ENCODE results near the gene PDLIM1. TPM values are rescaled to one million over a fixed set of nuclear protein-coding genes. Genes with fewer than 3 reads are reported as not detected.
"Not testable (repeated sequence)": the region's sequence is repeated elsewhere in the genome, so short reads cannot be mapped to it uniquely, and the experiment has no call there.

The PDLIM1 gene
- total and polyA plus RNA-seq, 11 donors = 225 to 434 (median 330) TPM

DNA sequence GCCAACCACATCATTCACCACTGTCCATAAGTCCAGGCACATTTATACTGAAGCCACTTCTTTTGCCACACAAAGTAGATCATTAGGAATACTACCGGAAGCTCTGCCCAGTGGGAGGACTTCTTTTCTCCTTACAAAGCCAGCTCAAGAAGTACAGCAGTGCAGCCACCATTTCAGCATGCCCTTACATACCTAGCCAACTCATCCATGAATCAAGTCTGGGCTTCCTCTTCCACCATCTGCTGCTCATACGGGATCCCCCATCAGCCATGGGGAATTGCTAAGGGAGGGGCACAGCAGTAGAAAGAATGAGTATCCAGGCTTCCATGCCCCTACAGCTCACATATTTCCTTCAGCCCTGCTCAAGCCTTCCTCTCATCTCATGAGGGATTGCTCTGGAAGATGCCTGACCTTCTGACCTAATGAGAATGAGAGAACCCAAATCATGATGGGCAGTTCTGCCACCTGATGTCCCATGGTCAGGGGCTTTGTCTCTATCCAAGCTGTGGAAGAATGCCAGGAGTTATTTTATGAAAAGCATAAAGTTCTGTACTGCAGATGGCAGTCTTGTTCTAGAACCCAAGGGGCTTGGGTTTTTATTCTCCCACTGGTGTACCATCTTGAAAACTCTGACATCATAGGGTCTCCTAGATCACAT, 57.3 kb downstream of the PDLIM1 start:
- H3K36me3 ChIP-seq = peaks cover 0 to 67% (median 43%) of the 10 kb centered on the region in 9 donors
- TF ChIP-seq, protein P1, sequence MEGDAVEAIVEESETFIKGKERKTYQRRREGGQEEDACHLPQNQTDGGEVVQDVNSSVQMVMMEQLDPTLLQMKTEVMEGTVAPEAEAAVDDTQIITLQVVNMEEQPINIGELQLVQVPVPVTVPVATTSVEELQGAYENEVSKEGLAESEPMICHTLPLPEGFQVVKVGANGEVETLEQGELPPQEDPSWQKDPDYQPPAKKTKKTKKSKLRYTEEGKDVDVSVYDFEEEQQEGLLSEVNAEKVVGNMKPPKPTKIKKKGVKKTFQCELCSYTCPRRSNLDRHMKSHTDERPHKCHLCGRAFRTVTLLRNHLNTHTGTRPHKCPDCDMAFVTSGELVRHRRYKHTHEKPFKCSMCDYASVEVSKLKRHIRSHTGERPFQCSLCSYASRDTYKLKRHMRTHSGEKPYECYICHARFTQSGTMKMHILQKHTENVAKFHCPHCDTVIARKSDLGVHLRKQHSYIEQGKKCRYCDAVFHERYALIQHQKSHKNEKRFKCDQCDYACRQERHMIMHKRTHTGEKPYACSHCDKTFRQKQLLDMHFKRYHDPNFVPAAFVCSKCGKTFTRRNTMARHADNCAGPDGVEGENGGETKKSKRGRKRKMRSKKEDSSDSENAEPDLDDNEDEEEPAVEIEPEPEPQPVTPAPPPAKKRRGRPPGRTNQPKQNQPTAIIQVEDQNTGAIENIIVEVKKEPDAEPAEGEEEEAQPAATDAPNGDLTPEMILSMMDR (IDR thresholded peaks at IDR 0.05) = no peak
- no peak for TF ChIP-seq POLR2A (IDR thresholded peaks at IDR 0.05)

DNA sequence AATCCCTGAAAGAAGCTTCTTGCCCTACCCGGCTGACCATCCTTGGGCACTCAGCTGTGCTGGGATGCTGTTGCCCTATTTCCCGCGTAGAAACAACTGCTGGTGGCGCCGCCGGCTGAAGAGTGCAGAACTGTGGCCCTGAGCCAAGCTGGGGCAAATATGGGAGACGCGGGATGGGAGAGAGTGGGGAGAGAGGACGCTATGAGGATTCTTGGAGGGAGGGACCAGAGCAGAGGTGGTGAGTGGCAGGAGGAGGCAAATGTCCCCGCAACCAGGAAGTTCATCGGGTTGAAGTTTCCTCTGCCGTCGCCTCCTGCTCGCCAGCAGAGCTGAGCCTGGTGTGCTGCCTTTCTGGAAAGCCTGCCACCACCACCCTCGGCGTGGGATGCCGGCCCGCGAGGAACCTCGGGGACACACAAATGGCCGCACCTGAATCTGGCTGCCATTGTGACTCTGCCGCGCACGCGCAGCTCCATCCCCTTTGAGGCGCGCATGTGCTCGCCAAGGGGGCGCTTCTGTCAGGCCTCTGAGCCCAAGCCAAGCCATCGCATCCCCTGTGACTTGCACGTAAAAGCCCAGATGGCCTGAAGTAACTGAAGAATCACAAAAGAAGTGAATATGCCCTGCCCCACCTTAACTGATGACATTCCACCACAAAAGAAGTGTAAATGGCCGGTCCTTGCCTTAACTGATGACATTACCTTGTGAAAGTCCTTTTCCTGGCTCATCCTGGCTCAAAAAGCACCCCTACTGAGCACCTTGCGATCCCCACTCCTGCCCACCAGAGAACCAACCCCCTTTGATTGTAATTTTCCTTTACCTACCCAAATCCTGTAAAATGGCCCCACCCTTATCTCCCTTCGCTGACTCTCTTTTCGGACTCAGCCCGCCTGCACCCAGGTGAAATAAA, 59.9 kb downstream of the PDLIM1 start:
- H3K36me3 ChIP-seq = peaks cover 0 to 41% (median 22%) of the 10 kb centered on the region in 9 donors
- H3K4me1 ChIP-seq; intact Hi-C loops (cut with DNase I); H3K27me3 ChIP-seq; H3K9me3 ChIP-seq: not testable (repeated sequence)
- peak overlapping the region; percentile 16 to 65 (median 52) for H3K4me3 ChIP-seq
- DNase-seq (peak; percentile 44 to 76 (median 59)), ATAC-seq (peak in 3 of 4 donors; percentile 79 to 84 (median 83))
- H3K27ac ChIP-seq = peak overlapping the region in 7 of 12 donors; percentile 5 to 56 (median 40)
- WGBS, 4 donors = 30 to 62% (median 46%) methylated on average over 21 to 36 of the region's 36 CpGs

More for the DNA sequence above, 57.3 kb downstream of the PDLIM1 start:
- no peak for DNase-seq
- 85 to 97% (median 89%) methylated on average over 2 of the region's 2 CpGs for WGBS, 4 donors
- no peak overlapping the region for H3K4me3 ChIP-seq
- H3K27ac ChIP-seq = no peak overlapping the region
- ATAC-seq = no peak
- H3K9me3 ChIP-seq = no peaks in the 10 kb centered on the region
- H3K27me3 ChIP-seq = no peaks in the 10 kb centered on the region
- intact Hi-C loops (cut with DNase I) = no loop called here
- peaks cover 0 to 13% (median 0%) of the 10 kb centered on the region in 12 donors for H3K4me1 ChIP-seq

DNA sequence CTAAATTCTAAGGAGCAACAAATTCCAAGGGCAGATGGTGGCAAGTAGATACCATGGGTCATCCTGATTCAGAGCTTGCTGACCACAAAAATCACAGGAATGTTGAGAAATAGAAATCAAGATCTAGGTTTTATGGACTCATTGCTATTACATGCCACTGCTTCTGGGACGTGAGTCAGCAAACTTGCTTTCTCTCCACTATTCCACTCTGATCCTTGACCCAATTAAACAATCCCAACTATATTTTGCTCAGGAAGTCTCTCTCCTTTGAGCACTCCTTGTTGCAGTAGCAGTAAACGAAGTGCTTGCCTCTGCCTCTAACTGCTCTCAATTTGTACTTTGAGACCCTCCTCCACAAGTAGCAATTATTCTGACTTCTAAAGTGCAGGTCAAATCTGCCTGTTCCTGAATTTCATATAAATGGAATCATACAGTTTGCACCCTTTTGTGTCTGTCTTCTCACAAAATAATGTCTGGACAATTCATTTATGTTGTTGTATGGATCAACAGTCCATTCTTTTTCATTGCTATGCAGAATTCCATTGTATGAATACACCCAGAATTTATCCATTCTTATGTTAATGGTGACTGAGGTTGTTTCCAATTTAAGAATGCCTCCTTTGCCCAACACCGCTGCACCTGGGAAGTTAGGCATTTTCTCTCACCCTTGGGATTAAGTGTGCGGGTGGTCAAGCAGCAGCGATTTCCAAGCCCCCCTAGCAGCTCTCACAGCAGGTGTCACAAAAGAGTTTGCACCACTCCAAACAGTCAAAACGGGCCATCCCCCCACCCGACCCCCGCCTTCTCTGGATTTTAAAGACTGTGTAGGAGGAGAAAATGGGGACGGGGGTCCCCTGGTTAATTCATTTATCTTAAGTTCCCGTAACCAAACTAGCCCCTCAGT, 60.8 kb downstream of the PDLIM1 start:
- Histone ChIP-seq H3K4me1 (peaks cover 0 to 7% (median 0%) of the 10 kb centered on the region in 12 donors), H3K27me3 (no peaks in the 10 kb centered on the region), H3K36me3 (peaks cover 0 to 32% (median 15%) of the 10 kb centered on the region in 9 donors), H3K4me3 (peak overlapping the region in 11 of 12 donors; percentile 16 to 65 (median 54)), H3K27ac (no peak overlapping the region), H3K9me3 (no peaks in the 10 kb centered on the region)
- intact Hi-C loops (cut with DNase I) = loop anchor here in 1 of 10 donors (10.0 kb wide), 1 partner anchor 385 kb away; no protein-coding TSS in a partner anchor
- WGBS, 4 donors = 54 to 72% (median 68%) methylated on average over 10 of the region's 10 CpGs
- ATAC-seq (no peak), DNase-seq (no peak)
- TF ChIP-seq, protein P1 (IDR thresholded peaks at IDR 0.05) = no peak
- no peak for TF ChIP-seq POLR2A (IDR thresholded peaks at IDR 0.05)

DNA sequence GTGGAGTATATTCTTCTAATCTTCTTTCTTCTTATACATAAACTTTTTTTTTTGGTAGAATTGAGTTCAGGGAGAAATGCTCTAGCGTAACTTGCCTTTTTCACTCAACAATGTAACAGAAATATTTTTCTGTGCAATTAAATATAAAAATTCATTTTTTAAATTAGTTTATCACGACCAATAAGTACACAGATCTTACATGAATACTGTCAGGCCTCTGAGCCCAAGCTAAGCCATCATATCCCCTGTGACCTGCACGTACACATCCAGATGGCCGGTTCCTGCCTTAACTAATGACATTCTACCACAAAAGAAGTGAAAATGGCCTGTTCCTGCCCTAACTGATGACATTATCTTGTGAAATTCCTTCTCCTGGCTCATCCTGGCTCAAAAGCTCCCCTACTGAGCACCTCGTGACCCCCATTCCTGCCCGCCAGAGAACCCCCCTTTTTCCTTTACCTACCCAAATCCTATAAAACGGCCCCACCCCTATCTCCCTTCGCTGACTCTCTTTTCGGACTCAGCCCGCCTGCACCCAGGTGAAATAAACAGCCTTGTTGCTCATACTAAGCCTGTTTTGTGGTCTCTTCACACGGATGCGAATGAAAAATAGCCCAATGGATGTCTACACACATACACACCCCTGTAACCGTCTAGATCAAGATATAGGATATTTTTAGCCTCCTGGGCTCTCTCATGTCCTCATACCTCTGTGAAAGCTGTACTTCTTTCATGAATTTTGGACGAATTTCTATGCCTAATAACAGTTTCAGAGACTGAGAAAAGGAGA, 61.7 kb downstream of the PDLIM1 start:
- peaks cover 0 to 23% (median 9%) of the 10 kb centered on the region in 9 donors for H3K36me3 ChIP-seq
- H3K4me1 ChIP-seq, ATAC-seq, DNase-seq, H3K27me3 ChIP-seq, H3K27ac ChIP-seq, H3K9me3 ChIP-seq, H3K4me3 ChIP-seq: not testable (repeated sequence)
- WGBS, 4 donors = 81 to 90% (median 85%) methylated on average over 13 to 14 of the region's 14 CpGs
- intact Hi-C loops (cut with DNase I) = loop anchor here in 1 of 10 donors (10.0 kb wide), 1 partner anchor 386 kb away; no protein-coding TSS in a partner anchor
